Motor neuron (in vitro differentiated cells): Measurements from ENCODE around the gene BSDC1. TPM values are rescaled to one million over a fixed set of nuclear protein-coding genes. Genes with fewer than 3 reads are reported as not detected.
A peak's percentile ranks its signal among the peaks of the same experiment; 100 is the strongest.

ENCODE experiments used
- ATAC-seq, 8 experiments: fragments of 200-7000 bp; cut with Tn5 transposase; replicated peaks in 6 of 8; 2 replicates each; pipeline ENCODE4 v1.8.0; 2021; ENCODE audit warnings: mild to moderate bottlenecking in 8 of 8, moderate library complexity in 8 of 8
- H3K27ac ChIP-seq, 2 donors: fragments of 250-450 bp; sonication (Bioruptor Pico); 2 replicates each; pipeline ENCODE4 v1.9.0; 2021; ENCODE audit warnings: antibody characterized with exemption in 2 of 2, mild to moderate bottlenecking in 2 of 2, moderate library complexity in 1 of 2
- H3K4me1 ChIP-seq, 2 donors: fragments of 250-450 bp; sonication (Bioruptor Pico); replicated peaks in 1 of 2; 2 replicates each; pipeline ENCODE4 v1.6.1; 2021; ENCODE audit warnings: antibody characterized with exemption in 2 of 2, mild to moderate bottlenecking in 2 of 2, moderate library complexity in 1 of 2
- H3K4me3 ChIP-seq, 5 donors: fragments of 250-450 bp; sonication (Bioruptor Pico); 2 replicates each; pipeline ENCODE4 v1.9.0; 2021; ENCODE audit warnings: antibody characterized with exemption in 5 of 5, mild to moderate bottlenecking in 5 of 5, moderate library complexity in 4 of 5
- WGBS, 10 experiments: fragments of 450-650 bp; shearing (Covaris generic); methylation state at CpG; one replicate each; pipeline ENCODE4 v1.0.0; 2022; 5-methylcytosine and 5-hydroxymethylcytosine counted together
- in situ Hi-C, 9 experiments: fragments of 400-800 bp; cut with MboI; loops; one replicate each; pipeline ENCODE4 v1.15.0; 2021; ENCODE audit warnings: low sequenced_read_pairs in 9 of 9, low pct_unique_long_range_greater_than_20kb in 2 of 9; ENCODE audit not compliant: unreplicated experiment in 9 of 9
- total RNA-seq, 8 experiments: library from RNA; unstranded; fragments of 300-600 nt; gene quantifications; 2 replicates each; pipeline versions ENCODE4 v1.2.3 to v1.2.4, GENCODE V29; 2022

BSDC1 gene
- total RNA-seq, 8 experiments from 2014 or later, result 60.0 to 135 (median 94.0) TPM

GRCh38 chr1:32390904-32391870 lies 3.1 kb downstream of the BSDC1 start:
- peaks cover 10 to 17% of the 10 kb centered on the region in 2 donors for H3K4me1 ChIP-seq
- in situ Hi-C loops, result no loop called here
- H3K27ac ChIP-seq, result no peak overlapping the region
- H3K4me3 ChIP-seq, result no peak overlapping the region
- 47 to 96% (median 82%) methylated on average over 3 to 8 of the region's 8 CpGs for WGBS, 10 experiments
- ATAC-seq, result no peak

- WGBS, 10 experiments, result 69 to 100% (median 96%) methylated on average over 1 to 6 of the region's 6 CpGs; no CpG with 5 or more reads in 3 of the 10 experiments
- no peak overlapping the region for H3K4me3 ChIP-seq
- H3K27ac ChIP-seq, result no peak overlapping the region
- H3K4me1 ChIP-seq, result peaks cover 9 to 10% of the 10 kb centered on the region in 2 donors
- in situ Hi-C loops, result no loop called here
- ATAC-seq, result no peak
Observed at GRCh38 chr1:32388641-32389040, 5.6 kb downstream of the BSDC1 start.

DNA sequence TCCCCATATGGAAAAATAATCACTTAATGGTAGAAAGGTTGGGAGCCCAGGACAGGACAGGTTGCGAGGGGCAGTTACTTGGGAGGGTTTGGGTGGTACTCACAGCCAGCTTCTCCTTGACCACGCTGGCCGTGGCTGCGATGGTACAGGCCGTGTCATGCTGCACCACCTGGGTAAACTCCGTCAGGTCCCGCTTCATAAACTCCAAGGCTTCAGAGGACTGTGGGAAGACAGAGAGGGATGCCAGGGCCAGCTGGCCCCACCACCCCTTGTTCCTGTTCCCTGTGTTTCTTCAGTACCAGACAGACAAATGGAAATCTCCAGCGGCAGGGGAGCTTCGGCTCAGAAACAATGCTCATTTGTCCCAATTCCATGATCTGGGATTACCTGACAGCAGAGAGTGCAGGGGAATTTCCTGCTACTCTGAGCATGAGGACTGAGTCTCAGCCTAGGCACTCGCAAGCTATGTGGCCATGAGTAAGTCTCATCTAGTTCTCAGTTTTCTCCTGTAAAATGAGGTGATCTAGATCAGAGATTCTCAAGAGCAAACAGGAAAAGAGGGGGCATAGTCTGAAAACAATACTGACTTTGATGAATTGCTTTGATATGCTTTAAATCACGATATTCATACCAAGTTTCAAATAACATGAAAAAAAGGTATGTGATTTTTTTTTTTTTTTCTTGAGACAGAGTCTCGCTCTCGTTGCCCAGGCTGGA lies 7.4 kb downstream of the BSDC1 start:
- no peak overlapping the region for H3K4me3 ChIP-seq
- in situ Hi-C loops, result no loop called here
- no peaks in the 10 kb centered on the region for H3K4me1 ChIP-seq
- ATAC-seq, result no peak
- H3K27ac ChIP-seq, result no peak overlapping the region
- 80 to 100% (median 94%) methylated on average over 1 to 10 of the region's 13 CpGs for WGBS, 10 experiments

GRCh38 chr1:32380057-32380456 lies 14.2 kb downstream of the BSDC1 start:
- H3K4me1 ChIP-seq, result no peaks in the 10 kb centered on the region
- in situ Hi-C loops, result no loop called here
- 87 to 100% (median 96%) methylated on average over 1 to 9 of the region's 9 CpGs; no CpG with 5 or more reads in 2 of the 10 experiments for WGBS, 10 experiments
- H3K4me3 ChIP-seq, result no peak overlapping the region
- H3K27ac ChIP-seq, result no peak overlapping the region
- no peak for ATAC-seq

DNA sequence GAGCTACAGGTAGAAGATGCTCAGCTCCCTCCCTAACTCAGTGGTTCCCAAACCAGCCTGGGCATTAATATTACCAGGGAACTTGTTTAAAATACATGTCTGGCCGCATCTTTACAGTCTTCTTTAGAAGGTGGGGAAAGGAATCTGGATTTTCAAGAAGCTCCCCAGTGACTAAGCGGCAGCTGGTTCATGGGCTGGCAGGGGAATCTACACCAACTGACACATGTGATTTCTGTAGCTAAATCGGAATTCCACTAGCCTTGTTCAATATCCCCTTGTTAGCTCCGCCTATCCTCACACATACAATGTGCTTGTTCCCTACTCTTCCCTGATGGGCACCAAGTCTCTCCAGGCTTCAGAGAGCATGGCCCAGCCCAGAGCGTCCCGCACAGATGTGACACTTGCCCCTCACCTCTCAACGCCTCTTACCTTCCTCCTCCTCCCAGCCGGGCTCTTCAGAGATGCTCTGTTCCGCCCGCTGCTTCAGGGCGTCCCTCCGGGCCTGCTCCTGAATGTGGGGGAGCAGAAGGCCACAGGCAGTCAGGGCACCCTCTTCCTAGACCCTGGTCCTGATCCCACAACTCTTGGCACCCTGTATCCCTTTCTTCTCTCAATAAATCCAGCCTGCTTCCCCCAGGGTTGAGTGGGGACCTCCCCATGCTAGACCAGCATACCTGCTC lies 16.6 kb downstream of the BSDC1 start:
- Histone ChIP-seq H3K4me1 (no peaks in the 10 kb centered on the region), H3K27ac (no peak overlapping the region), H3K4me3 (no peak overlapping the region)
- ATAC-seq, result peak in 2 of 8 experiments; percentile 8 to 18
- WGBS, 10 experiments, result 66 to 100% (median 93%) methylated on average over 1 to 12 of the region's 12 CpGs; no CpG with 5 or more reads in 1 of the 10 experiments
- in situ Hi-C loops, result no loop called here

GRCh38 chr1:32376199-32376598 lies 18.0 kb downstream of the BSDC1 start:
- H3K27ac ChIP-seq, result no peak overlapping the region
- 79 to 100% (median 89%) methylated on average over 1 to 9 of the region's 11 CpGs; no CpG with 5 or more reads in 1 of the 10 experiments for WGBS, 10 experiments
- ATAC-seq, result peak in 1 of 8 experiments; percentile 18
- no peaks in the 10 kb centered on the region for H3K4me1 ChIP-seq
- no peak overlapping the region for H3K4me3 ChIP-seq
- in situ Hi-C loops, result no loop called here

DNA sequence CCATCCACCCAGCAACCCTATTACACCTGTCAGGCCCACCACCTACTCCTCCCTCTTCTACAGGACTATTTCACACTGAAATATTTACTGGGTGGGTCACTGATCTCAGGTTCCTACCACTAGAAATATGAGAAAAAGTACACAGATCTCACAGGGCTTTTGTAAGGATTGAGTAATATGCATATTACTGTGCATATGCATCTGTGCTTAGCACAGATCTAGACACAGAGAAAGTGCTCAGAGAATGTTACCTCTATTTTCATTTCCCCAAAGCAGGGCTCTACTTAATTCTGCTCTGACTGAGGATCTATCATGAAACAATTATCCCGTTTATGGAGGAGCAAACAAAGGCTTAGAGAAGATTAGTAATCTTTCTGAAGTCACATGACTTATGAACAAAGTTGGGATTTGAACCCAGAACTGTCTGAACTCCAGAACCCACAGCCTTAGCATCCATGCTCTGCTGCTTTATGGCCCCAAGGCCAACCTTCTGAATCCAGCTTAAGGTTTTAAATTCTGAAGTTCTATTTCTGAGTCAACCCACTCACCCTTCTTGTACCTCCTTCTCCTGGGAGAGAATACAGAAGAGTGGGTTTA lies 20.1 kb downstream of the BSDC1 start:
- 13 to 100% (median 64%) methylated on average over 1 of the region's 1 CpG; no CpG with 5 or more reads in 1 of the 10 experiments for WGBS, 10 experiments
- Histone ChIP-seq H3K27ac (no peak overlapping the region), H3K4me1 (no peaks in the 10 kb centered on the region), H3K4me3 (no peak overlapping the region)
- peak in 3 of 8 experiments; percentile 86 to 97 (median 97) for ATAC-seq
- in situ Hi-C loops, result no loop called here

- in situ Hi-C loops, result no loop called here
- WGBS, 10 experiments, result 83 to 100% (median 94%) methylated on average over 1 to 5 of the region's 5 CpGs
- peak in 4 of 8 experiments; percentile 8 to 19 (median 12) for ATAC-seq
- Histone ChIP-seq H3K4me3 (no peak overlapping the region), H3K4me1 (no peaks in the 10 kb centered on the region), H3K27ac (no peak overlapping the region)
Observed at GRCh38 chr1:32372149-32372756, 22.0 kb downstream of the BSDC1 start.

GRCh38 chr1:32367912-32368635 lies 26.2 kb downstream of the BSDC1 start:
- in situ Hi-C loops, result no loop called here
- WGBS, 10 experiments, result 70 to 100% (median 94%) methylated on average over 1 to 7 of the region's 7 CpGs; no CpG with 5 or more reads in 2 of the 10 experiments

DNA sequence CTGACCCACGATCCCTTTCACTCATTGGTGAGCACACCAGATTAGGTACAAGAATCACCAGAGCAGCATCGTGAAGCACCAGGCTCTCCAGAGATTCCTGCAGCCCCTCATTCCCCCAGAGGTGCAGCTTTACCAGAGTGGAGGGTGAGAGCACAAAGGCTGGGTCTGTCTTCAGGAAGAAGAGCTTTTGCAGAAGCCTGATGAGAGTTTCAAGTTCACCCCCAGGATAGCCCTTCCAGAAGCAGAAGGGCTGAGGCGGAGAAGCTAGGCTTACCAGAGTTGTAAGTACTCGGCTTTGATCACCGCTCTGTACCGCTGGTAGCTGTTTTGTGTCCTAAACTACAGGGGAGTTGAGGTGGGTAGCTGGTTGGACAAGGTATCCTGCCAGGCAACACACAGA lies 28.8 kb downstream of the BSDC1 start:
- Histone ChIP-seq H3K27ac (no peak overlapping the region), H3K4me1 (peaks cover 16 to 18% of the 10 kb centered on the region in 2 donors), H3K4me3 (no peak overlapping the region)
- in situ Hi-C loops, result no loop called here
- ATAC-seq, result no peak
- 85 to 100% (median 98%) methylated on average over 1 to 6 of the region's 6 CpGs; no CpG with 5 or more reads in 3 of the 10 experiments for WGBS, 10 experiments

More at GRCh38 chr1:32367912-32368635, 26.2 kb downstream of the BSDC1 start:
- ATAC-seq, result no peak
- no peak overlapping the region for H3K4me3 ChIP-seq
- no peak overlapping the region for H3K27ac ChIP-seq
- no peaks in the 10 kb centered on the region for H3K4me1 ChIP-seq

GRCh38 chr1:32364836-32365235 lies 29.4 kb downstream of the BSDC1 start:
- no peak overlapping the region for H3K27ac ChIP-seq
- in situ Hi-C loops, result no loop called here
- no peak overlapping the region for H3K4me3 ChIP-seq
- WGBS, 10 experiments, result 71 to 94% (median 89%) methylated on average over 2 to 5 of the region's 5 CpGs; no CpG with 5 or more reads in 1 of the 10 experiments
- H3K4me1 ChIP-seq, result peaks cover 16 to 18% of the 10 kb centered on the region in 2 donors
- ATAC-seq, result no peak
